ENCODE data around the gene CPTP. TPM values are rescaled to one million over a fixed set of nuclear protein-coding genes. Genes with fewer than 3 reads are reported as not detected.

CPTP gene
- total and polyA plus RNA-seq, 2 of the 13 experiments (the other 11 are each of a cell fraction or from before 2014, with no cell fraction given) = 5.5 to 9.3 TPM

DNA sequence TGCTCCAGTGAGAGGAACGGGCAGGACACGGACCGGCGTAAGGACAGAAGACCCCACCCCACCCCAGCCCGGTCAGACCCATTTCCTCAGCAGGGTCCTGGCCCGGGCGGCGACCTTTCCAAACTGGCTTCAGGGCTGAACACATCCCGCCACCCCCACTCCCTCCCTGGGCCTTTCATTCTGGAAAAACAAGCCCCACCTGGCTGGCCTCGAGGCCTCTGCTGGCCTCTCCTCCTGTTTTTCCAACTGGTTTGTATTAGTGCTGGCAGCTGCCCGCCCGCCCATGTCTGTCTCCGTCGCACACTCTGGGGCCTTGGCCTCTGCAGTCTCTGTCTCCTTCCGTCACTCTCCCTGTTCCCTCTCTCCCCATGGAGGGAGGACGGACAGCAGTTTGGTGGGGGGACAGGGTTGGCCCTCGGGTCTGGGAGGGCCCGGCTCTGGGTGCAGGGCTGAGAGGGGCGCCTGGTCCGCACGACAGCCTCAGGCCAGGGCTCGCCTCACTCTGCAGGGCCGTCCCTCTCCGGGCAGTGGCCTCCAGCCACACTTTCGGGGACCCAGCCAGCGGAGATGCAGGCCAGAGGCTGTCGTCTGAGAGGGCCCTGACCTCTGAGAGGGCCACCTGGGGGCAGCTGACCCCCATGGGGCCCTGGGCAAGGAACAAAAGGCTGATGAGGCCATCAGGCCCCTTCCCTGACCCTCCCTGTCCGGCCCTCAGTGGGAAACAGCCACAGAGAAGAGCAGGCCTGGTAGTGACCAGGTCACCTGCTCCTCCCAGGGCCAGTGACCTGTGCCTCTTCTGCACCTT, 35.3 kb downstream of the CPTP start (continued):
- TF ChIP-seq ATF3 (CRISPR knock-in tag; IDR thresholded peaks at IDR 0.05) (no peak), ZMYM3 (CRISPR knock-in tag; IDR thresholded peaks at IDR 0.05) (no peak), YY1 (IDR thresholded peaks at IDR 0.05; ENCODE audit: insufficient read depth, insufficient replicate concordance, low read depth, low read length) (no peak), FUBP1 (CRISPR knock-in tag; IDR thresholded peaks at IDR 0.05; ENCODE audit: borderline replicate concordance) (no peak), ZSCAN30 (CRISPR knock-in tag; IDR thresholded peaks at IDR 0.05) (no peak), ZNF652 (CRISPR knock-in tag; IDR thresholded peaks at IDR 0.05; ENCODE audit: borderline replicate concordance, low read depth) (no peak), ZSCAN12 (CRISPR knock-in tag; IDR thresholded peaks at IDR 0.05) (no peak), TAF15 (IDR thresholded peaks at IDR 0.05; ENCODE audit: low read depth, low read length, poor library complexity, severe bottlenecking) (no peak), ZNF546 (CRISPR knock-in tag; conservative IDR thresholded peaks at IDR 0.05) (no peak; the same call in 1 of the 2 replicates), SNAI1 (CRISPR knock-in tag; IDR thresholded peaks at IDR 0.05; ENCODE audit: borderline replicate concordance) (no peak), SETDB1 (CRISPR knock-in tag; IDR thresholded peaks at IDR 0.05; ENCODE audit: borderline replicate concordance) (no peak), NRL (CRISPR knock-in tag; IDR thresholded peaks at IDR 0.05; ENCODE audit: borderline replicate concordance) (no peak), ZNF816 (CRISPR knock-in tag; IDR thresholded peaks at IDR 0.05; ENCODE audit: borderline replicate concordance) (no peak), ZNF12 (CRISPR knock-in tag; IDR thresholded peaks at IDR 0.05) (no peak), ZNF569 (CRISPR knock-in tag; IDR thresholded peaks at IDR 0.05; ENCODE audit: borderline replicate concordance) (no peak), CBFB (CRISPR knock-in tag; IDR thresholded peaks at IDR 0.05) (no peak), ZC3H13 (CRISPR knock-in tag; IDR thresholded peaks at IDR 0.05) (no peak), DNMT1 (CRISPR knock-in tag; IDR thresholded peaks at IDR 0.05) (no peak), FOSL1 (CRISPR knock-in tag; IDR thresholded peaks at IDR 0.05; ENCODE audit: borderline replicate concordance) (no peak), PHB2 (IDR thresholded peaks at IDR 0.05; ENCODE audit: partially characterized antibody) (no peak), STAT5B (CRISPR knock-in tag; IDR thresholded peaks at IDR 0.05) (no peak)
- TF ChIP-seq, protein P1, sequence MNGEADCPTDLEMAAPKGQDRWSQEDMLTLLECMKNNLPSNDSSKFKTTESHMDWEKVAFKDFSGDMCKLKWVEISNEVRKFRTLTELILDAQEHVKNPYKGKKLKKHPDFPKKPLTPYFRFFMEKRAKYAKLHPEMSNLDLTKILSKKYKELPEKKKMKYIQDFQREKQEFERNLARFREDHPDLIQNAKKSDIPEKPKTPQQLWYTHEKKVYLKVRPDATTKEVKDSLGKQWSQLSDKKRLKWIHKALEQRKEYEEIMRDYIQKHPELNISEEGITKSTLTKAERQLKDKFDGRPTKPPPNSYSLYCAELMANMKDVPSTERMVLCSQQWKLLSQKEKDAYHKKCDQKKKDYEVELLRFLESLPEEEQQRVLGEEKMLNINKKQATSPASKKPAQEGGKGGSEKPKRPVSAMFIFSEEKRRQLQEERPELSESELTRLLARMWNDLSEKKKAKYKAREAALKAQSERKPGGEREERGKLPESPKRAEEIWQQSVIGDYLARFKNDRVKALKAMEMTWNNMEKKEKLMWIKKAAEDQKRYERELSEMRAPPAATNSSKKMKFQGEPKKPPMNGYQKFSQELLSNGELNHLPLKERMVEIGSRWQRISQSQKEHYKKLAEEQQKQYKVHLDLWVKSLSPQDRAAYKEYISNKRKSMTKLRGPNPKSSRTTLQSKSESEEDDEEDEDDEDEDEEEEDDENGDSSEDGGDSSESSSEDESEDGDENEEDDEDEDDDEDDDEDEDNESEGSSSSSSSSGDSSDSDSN (CRISPR knock-in tag; IDR thresholded peaks at IDR 0.05) = peak; percentile 52; the same call in 1 of the 2 replicates
